HG02943 (cell line): ENCODE results near the gene SYT7.

Source experiments
- ATAC-seq: cut with Tn5 transposase; IDR thresholded peaks from one replicate; pipeline ENCODE4 v1.9.1; 2021; ENCODE audit warnings: mild to moderate bottlenecking, low read depth, moderate library complexity; ENCODE audit not compliant: unreplicated experiment

SYT7 gene

GRCh38 chr11:61503135-61503770, 77.6 kb downstream of the SYT7 start:
- ATAC-seq, result no peak

- no peak for ATAC-seq
Measured at GRCh38 chr11:61502522-61502921, 78.4 kb downstream of the SYT7 start.

GRCh38 chr11:61499816-61500491, 80.9 kb downstream of the SYT7 start:
- no peak for ATAC-seq

GRCh38 chr11:61498767-61499341, 82.0 kb downstream of the SYT7 start:
- ATAC-seq, result no peak

GRCh38 chr11:61497876-61498275, 83.0 kb downstream of the SYT7 start:
- no peak for ATAC-seq

GRCh38 chr11:61497473-61497872, 83.4 kb downstream of the SYT7 start:
- no peak for ATAC-seq

GRCh38 chr11:61496602-61497400, 84.1 kb downstream of the SYT7 start:
- ATAC-seq, result no peak

GRCh38 chr11:61495801-61496601, 84.9 kb downstream of the SYT7 start:
- no peak for ATAC-seq

GRCh38 chr11:61494381-61494961, 86.4 kb downstream of the SYT7 start:
- ATAC-seq, result no peak

GRCh38 chr11:61491736-61492395, 89.0 kb downstream of the SYT7 start:
- ATAC-seq, result no peak

GRCh38 chr11:61489833-61490721, 90.8 kb downstream of the SYT7 start:
- ATAC-seq, result no peak

GRCh38 chr11:61488651-61489291, 92.1 kb downstream of the SYT7 start:
- no peak for ATAC-seq

- ATAC-seq, result no peak
Measured at GRCh38 chr11:61487342-61488025, 93.4 kb downstream of the SYT7 start.

- ATAC-seq, result no peak
Measured at GRCh38 chr11:61486779-61487178, 94.1 kb downstream of the SYT7 start.

GRCh38 chr11:61486011-61486620, 94.8 kb downstream of the SYT7 start:
- ATAC-seq, result no peak

- ATAC-seq, result no peak
Measured at GRCh38 chr11:61485080-61485479, 95.8 kb downstream of the SYT7 start.

GRCh38 chr11:61484541-61484940, 96.3 kb downstream of the SYT7 start:
- ATAC-seq, result no peak
